DND-41 (cell line): ENCODE results near the gene MFSD6.
A peak's percentile ranks its signal among the peaks of the same experiment; 100 is the strongest.

Experiments
- ATAC-seq: fragments of 200-7000 bp; cut with Tn5 transposase; 3 replicates; pipeline ENCODE4 v1.9.1; 2021; ENCODE audit warnings: low read depth; ENCODE audit not compliant: insufficient read depth
- DNase-seq: peaks from one replicate; pipeline ENCODE4 v3.0.0-alpha.2; 2020
- H2AFZ ChIP-seq: 2 replicates; pipeline ENCODE4 v1.6.0; 2012; ENCODE audit warnings: low read depth, low read length
- H3K27ac ChIP-seq: 2 replicates; pipeline ENCODE4 v1.5.1; 2012; ENCODE audit warnings: low read length, inconsistent platforms
- H3K27me3 ChIP-seq: fragments of 200-600 bp; sonication (generic); 2 replicates; pipeline ENCODE4 v1.6.0; 2012; ENCODE audit warnings: low read length, mild to moderate bottlenecking, inconsistent platforms; ENCODE audit not compliant: insufficient read depth, poor library complexity
- H3K36me3 ChIP-seq: 2 replicates; pipeline ENCODE4 v1.5.1; 2012; ENCODE audit warnings: low read length, inconsistent platforms; ENCODE audit not compliant: insufficient read depth
- H3K4me1 ChIP-seq: 2 replicates; pipeline ENCODE4 v1.5.1; 2012; ENCODE audit warnings: mild to moderate bottlenecking, low read length; ENCODE audit not compliant: insufficient read depth
- H3K4me2 ChIP-seq: 2 replicates; pipeline ENCODE4 v1.6.0; 2012; ENCODE audit warnings: mild to moderate bottlenecking, moderate library complexity, low read length, inconsistent platforms; ENCODE audit not compliant: insufficient read depth
- H3K4me3 ChIP-seq, 2 experiments: fragments of 200-600 bp in 1 of 2; shearing (Covaris generic) in 1 of 2; 2 replicates each; pipeline ENCODE4 v1.5.1; 2012 to 2016; ENCODE audit warnings: inconsistent platforms in 2 of 2, low read length in 2 of 2, mild to moderate bottlenecking in 2 of 2, low read depth in 1 of 2, moderate library complexity in 1 of 2
- H3K79me2 ChIP-seq: 2 replicates; pipeline ENCODE4 v1.6.0; 2012; ENCODE audit warnings: low read length, inconsistent platforms; ENCODE audit not compliant: insufficient read depth
- H3K9ac ChIP-seq: 2 replicates; pipeline ENCODE4 v1.6.0; 2012; ENCODE audit warnings: low read depth, mild to moderate bottlenecking, inconsistent platforms, low read length, moderate library complexity
- H3K9me3 ChIP-seq: 2 replicates; pipeline ENCODE4 v1.5.1; 2012; ENCODE audit warnings: low read length, moderate library complexity, mild to moderate bottlenecking, inconsistent platforms; ENCODE audit not compliant: insufficient read depth, severe bottlenecking
- H4K20me1 ChIP-seq: 2 replicates; pipeline ENCODE4 v1.6.0; 2012; ENCODE audit warnings: low read length; ENCODE audit not compliant: insufficient read depth
- EZH2 ChIP-seq: IDR thresholded peaks from 3 replicates; pipeline ENCODE4 v1.6.1; 2012; ENCODE audit warnings: borderline replicate concordance, low read depth, mild to moderate bottlenecking, moderate library complexity, low read length, inconsistent platforms; ENCODE audit not compliant: severe bottlenecking
- TF ChIP-seq, protein P1 (sequence below): IDR thresholded peaks from 2 replicates; pipeline ENCODE4 v1.5.1; 2012; ENCODE audit warnings: borderline replicate concordance, low read length, moderate library complexity, mild to moderate bottlenecking; ENCODE audit not compliant: poor library complexity, severe bottlenecking; ENCODE audit errors: extremely low read depth

The MFSD6 gene

DNA sequence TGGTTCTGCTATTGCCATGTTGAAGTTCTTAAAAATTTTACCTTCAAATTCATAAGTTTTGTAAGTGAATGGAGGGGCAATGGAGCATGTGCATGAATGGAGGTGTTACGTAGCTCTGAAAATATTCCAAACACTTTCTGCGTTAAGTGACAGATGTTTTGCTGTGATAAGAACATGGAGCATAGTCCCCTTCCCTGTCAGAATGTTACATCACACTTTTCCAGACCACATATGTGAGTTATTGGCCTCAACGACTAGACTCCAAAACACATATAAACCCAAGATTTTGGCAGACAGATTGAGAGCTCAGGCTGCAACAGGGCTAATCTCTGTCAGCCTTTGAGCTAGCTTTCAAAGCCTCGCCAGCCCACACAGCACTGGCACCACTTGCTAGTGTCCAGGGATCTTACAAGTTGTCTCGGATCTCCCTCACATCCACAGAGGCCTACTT lies 27.2 kb upstream of the MFSD6 start:
- no peaks in the 10 kb centered on the region for H3K27me3 ChIP-seq
- no peak overlapping the region for H3K4me2 ChIP-seq
- no peak overlapping the region for H2AFZ ChIP-seq
- H3K4me3 ChIP-seq = no peak overlapping the region
- no peak for DNase-seq
- H3K36me3 ChIP-seq = no peaks in the 10 kb centered on the region
- no peaks in the 10 kb centered on the region for H4K20me1 ChIP-seq
- no peak overlapping the region for H3K9ac ChIP-seq
- no peaks in the 10 kb centered on the region for H3K4me1 ChIP-seq
- no peak overlapping the region for H3K27ac ChIP-seq
- no peaks in the 10 kb centered on the region for H3K9me3 ChIP-seq
- TF ChIP-seq, protein P1, sequence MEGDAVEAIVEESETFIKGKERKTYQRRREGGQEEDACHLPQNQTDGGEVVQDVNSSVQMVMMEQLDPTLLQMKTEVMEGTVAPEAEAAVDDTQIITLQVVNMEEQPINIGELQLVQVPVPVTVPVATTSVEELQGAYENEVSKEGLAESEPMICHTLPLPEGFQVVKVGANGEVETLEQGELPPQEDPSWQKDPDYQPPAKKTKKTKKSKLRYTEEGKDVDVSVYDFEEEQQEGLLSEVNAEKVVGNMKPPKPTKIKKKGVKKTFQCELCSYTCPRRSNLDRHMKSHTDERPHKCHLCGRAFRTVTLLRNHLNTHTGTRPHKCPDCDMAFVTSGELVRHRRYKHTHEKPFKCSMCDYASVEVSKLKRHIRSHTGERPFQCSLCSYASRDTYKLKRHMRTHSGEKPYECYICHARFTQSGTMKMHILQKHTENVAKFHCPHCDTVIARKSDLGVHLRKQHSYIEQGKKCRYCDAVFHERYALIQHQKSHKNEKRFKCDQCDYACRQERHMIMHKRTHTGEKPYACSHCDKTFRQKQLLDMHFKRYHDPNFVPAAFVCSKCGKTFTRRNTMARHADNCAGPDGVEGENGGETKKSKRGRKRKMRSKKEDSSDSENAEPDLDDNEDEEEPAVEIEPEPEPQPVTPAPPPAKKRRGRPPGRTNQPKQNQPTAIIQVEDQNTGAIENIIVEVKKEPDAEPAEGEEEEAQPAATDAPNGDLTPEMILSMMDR = no peak
- TF ChIP-seq EZH2 = no peak
- H3K79me2 ChIP-seq = no peaks in the 10 kb centered on the region
- no peak for ATAC-seq

DNA sequence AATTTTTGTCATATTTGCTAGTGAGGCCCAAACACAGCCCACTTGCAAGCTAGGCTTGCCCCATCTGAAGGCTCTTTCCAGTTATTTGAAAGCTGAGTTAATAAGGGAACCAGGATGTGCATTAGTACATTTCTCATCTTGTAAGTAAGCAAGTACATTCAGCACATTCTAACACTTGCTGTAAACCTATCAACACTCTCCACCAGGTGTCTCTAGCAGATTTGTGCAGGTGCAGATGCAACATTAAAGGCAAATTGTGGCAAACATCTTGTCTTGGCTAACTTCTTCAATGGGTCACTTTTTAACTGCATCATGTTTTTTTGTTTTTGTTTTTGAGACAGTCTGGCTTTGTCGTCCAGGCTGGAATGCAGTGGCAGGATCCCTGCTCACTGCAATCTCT lies 25.3 kb upstream of the MFSD6 start:
- Histone ChIP-seq H3K4me2 (no peak overlapping the region), H3K4me3 (no peak overlapping the region), H4K20me1 (no peaks in the 10 kb centered on the region), H2AFZ (no peak overlapping the region), H3K9me3 (no peaks in the 10 kb centered on the region), H3K79me2 (no peaks in the 10 kb centered on the region), H3K4me1 (no peaks in the 10 kb centered on the region), H3K9ac (no peak overlapping the region), H3K36me3 (no peaks in the 10 kb centered on the region), H3K27ac (no peak overlapping the region), H3K27me3 (no peaks in the 10 kb centered on the region)
- DNase-seq (no peak), ATAC-seq (peak; percentile 79)
- no peak for TF ChIP-seq EZH2
- TF ChIP-seq, protein P1 = peak; percentile 72

DNA sequence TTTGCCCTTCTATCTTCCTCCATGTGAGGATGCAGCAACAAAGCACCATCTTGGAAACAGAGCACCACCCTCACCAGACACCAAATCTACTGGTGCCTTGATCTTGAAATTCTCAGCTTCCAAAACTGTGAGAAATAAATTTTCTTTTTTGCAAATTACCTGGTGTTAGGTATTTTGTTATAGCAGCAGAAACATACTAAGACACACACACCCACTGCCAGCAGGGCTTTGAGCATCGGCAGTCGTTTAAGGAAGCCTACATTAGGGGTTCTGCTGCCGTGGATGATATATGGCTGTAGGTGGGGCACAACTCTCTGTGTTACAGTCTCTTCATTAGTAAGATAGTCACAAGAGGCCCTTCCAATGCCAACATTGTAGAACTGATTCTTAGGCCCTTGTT lies 20.7 kb upstream of the MFSD6 start:
- Histone ChIP-seq H3K9me3 (no peaks in the 10 kb centered on the region), H3K27me3 (no peaks in the 10 kb centered on the region), H2AFZ (no peak overlapping the region), H3K27ac (no peak overlapping the region), H3K4me2 (no peak overlapping the region), H3K36me3 (no peaks in the 10 kb centered on the region), H3K4me1 (no peaks in the 10 kb centered on the region), H4K20me1 (no peaks in the 10 kb centered on the region), H3K4me3 (no peak overlapping the region), H3K79me2 (no peaks in the 10 kb centered on the region), H3K9ac (no peak overlapping the region)
- DNase-seq (no peak), ATAC-seq (no peak)
- TF ChIP-seq, protein P1 = no peak
- no peak for TF ChIP-seq EZH2

DNA sequence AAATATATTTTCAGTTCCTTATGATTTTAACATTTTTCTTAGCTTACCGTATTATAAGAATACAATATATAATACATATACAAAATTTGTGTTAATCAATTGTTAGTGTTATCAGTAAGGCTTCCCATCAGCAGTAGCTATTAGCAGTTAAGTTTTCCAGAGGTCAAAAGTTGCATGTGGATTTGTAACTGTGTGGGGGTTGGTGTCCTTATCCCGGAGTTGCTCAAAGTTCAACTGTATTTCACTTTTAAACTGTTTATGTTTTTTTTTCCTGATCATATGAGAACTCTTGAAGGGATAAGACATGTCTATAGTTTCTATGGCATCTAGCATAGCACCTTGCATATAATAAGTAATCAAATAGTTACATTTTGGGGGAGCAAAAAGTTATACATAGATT lies 11.9 kb upstream of the MFSD6 start:
- Histone ChIP-seq H2AFZ (no peak overlapping the region), H3K4me1 (no peaks in the 10 kb centered on the region), H3K27ac (no peak overlapping the region), H3K36me3 (no peaks in the 10 kb centered on the region), H3K27me3 (no peaks in the 10 kb centered on the region), H3K79me2 (no peaks in the 10 kb centered on the region), H3K9me3 (no peaks in the 10 kb centered on the region), H3K4me3 (no peak overlapping the region), H3K9ac (no peak overlapping the region), H4K20me1 (no peaks in the 10 kb centered on the region), H3K4me2 (no peak overlapping the region)
- DNase-seq (no peak), ATAC-seq (no peak)
- TF ChIP-seq, protein P1 = no peak
- no peak for TF ChIP-seq EZH2
